ENCODE measurements around the gene CYBRD1. TPM values are rescaled to one million over a fixed set of nuclear protein-coding genes. Genes with fewer than 3 reads are reported as not detected.
"Not testable (repeated sequence)": the region's sequence is repeated elsewhere in the genome, so short reads cannot be mapped to it uniquely, and the experiment has no call there.

Gene CYBRD1
- total and polyA plus RNA-seq, 2 donors (not counting 1 experiment from before 2014, with no cell fraction given), result 227 to 250 TPM

GRCh38 chr2:171491292-171491691 lies 31.0 kb upstream of the CYBRD1 start:
- Histone ChIP-seq H3K4me1 (ENCODE audit: control insufficient read depth, extremely low read depth, insufficient read depth, low read length) (no peaks in the 10 kb centered on the region), H3K36me3 (ENCODE audit: control insufficient read depth, insufficient read depth, low read length) (no peaks in the 10 kb centered on the region), H4K20me1 (ENCODE audit: control insufficient read depth, extremely low read depth, insufficient read depth, low read length) (no peaks in the 10 kb centered on the region), H3K4me2 (ENCODE audit: extremely low read depth, insufficient read depth, low read length) (no peak overlapping the region), H3K4me3 (replicated peaks in 1 of 4; ENCODE audit: control extremely low read depth in 1 of 4, insufficient read depth in 1 of 4, low read depth in 3 of 4, low read length in 4 of 4) (no peak overlapping the region), H3K9ac (ENCODE audit: insufficient read depth, low read length) (no peak overlapping the region), H3K79me2 (ENCODE audit: control insufficient read depth, insufficient read depth, low read length) (no peaks in the 10 kb centered on the region), H2AFZ (ENCODE audit: low read length) (no peak overlapping the region), H3K9me3 (ENCODE audit: control insufficient read depth, insufficient read depth, low read depth, low read length) (no peaks in the 10 kb centered on the region), H3K27me3 (ENCODE audit: control insufficient read depth, insufficient read depth, low read length) (no peaks in the 10 kb centered on the region), H3K27ac (ENCODE audit: insufficient read depth, low read length) (no peak overlapping the region)
- TF ChIP-seq CTCF (conservative IDR thresholded peaks at IDR 0.05 in 1 of 2, IDR thresholded peaks at IDR 0.05 in 1 of 2; ENCODE audit: low read depth in 1 of 2, low read length in 2 of 2) (no peak), EZH2 (IDR thresholded peaks at IDR 0.05; ENCODE audit: low read length, missing control alignments) (no peak)
- peak in 1 of 2 donors; percentile 15 for DNase-seq (ENCODE audit: low read depth in 2 of 2)

GRCh38 chr2:171492664-171493063 lies 29.6 kb upstream of the CYBRD1 start:
- Histone ChIP-seq H3K9me3 (ENCODE audit: control insufficient read depth, insufficient read depth, low read depth, low read length) (no peaks in the 10 kb centered on the region), H4K20me1 (ENCODE audit: control insufficient read depth, extremely low read depth, insufficient read depth, low read length) (no peaks in the 10 kb centered on the region), H3K27me3 (ENCODE audit: control insufficient read depth, insufficient read depth, low read length) (no peaks in the 10 kb centered on the region), H3K27ac (ENCODE audit: insufficient read depth, low read length) (no peak overlapping the region), H3K79me2 (ENCODE audit: control insufficient read depth, insufficient read depth, low read length) (no peaks in the 10 kb centered on the region), H3K36me3 (ENCODE audit: control insufficient read depth, insufficient read depth, low read length) (no peaks in the 10 kb centered on the region), H3K9ac (ENCODE audit: insufficient read depth, low read length) (no peak overlapping the region), H3K4me1 (ENCODE audit: control insufficient read depth, extremely low read depth, insufficient read depth, low read length) (no peaks in the 10 kb centered on the region), H3K4me3 (replicated peaks in 1 of 4; ENCODE audit: control extremely low read depth in 1 of 4, insufficient read depth in 1 of 4, low read depth in 3 of 4, low read length in 4 of 4) (no peak overlapping the region), H3K4me2 (ENCODE audit: extremely low read depth, insufficient read depth, low read length) (no peak overlapping the region), H2AFZ (ENCODE audit: low read length) (no peak overlapping the region)
- DNase-seq (ENCODE audit: low read depth in 2 of 2), result no peak
- TF ChIP-seq EZH2 (IDR thresholded peaks at IDR 0.05; ENCODE audit: low read length, missing control alignments) (no peak), CTCF (conservative IDR thresholded peaks at IDR 0.05 in 1 of 2, IDR thresholded peaks at IDR 0.05 in 1 of 2; ENCODE audit: low read depth in 1 of 2, low read length in 2 of 2) (no peak)

DNA sequence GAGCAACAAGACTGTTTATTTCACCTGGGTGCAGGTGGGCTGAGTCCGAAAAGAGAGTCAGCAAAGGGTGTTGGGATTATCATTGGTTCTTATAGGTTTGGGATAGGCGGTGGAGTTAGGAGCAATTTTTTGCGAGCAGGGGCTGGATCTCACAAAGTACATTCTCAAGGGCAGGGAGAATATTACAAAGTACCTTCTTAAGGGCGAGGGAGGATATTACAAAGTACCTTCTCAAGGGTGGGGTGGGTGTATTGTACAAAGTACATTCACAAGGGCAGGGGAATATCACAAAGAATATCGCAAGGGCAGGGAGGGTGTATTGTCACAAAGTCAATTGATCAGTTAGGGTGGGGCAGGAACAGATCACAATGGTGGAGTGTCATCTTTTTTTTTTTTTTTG lies 24.6 kb upstream of the CYBRD1 start:
- H3K4me3 ChIP-seq (replicated peaks in 1 of 4; ENCODE audit: control extremely low read depth in 1 of 4, insufficient read depth in 1 of 4, low read depth in 3 of 4, low read length in 4 of 4); H3K36me3 ChIP-seq (ENCODE audit: control insufficient read depth, insufficient read depth, low read length); H3K27me3 ChIP-seq (ENCODE audit: control insufficient read depth, insufficient read depth, low read length); H3K9me3 ChIP-seq (ENCODE audit: control insufficient read depth, insufficient read depth, low read depth, low read length); DNase-seq (ENCODE audit: low read depth in 2 of 2); H3K79me2 ChIP-seq (ENCODE audit: control insufficient read depth, insufficient read depth, low read length); H3K4me1 ChIP-seq (ENCODE audit: control insufficient read depth, extremely low read depth, insufficient read depth, low read length); H3K27ac ChIP-seq (ENCODE audit: insufficient read depth, low read length); H4K20me1 ChIP-seq (ENCODE audit: control insufficient read depth, extremely low read depth, insufficient read depth, low read length); H3K4me2 ChIP-seq (ENCODE audit: extremely low read depth, insufficient read depth, low read length); H3K9ac ChIP-seq (ENCODE audit: insufficient read depth, low read length); H2AFZ ChIP-seq (ENCODE audit: low read length): not testable (repeated sequence)
